Neutrophil (primary cell): ENCODE data around the gene PPP2R2C.

Source experiments
- H3K27ac ChIP-seq: fragments of 200-600 bp; sonication (generic); 2 replicates; pipeline ENCODE4 v1.5.1; 2016; ENCODE audit warnings: mild to moderate bottlenecking, moderate library complexity
- H3K27me3 ChIP-seq: fragments of 200-600 bp; sonication (generic); 2 replicates; pipeline ENCODE4 v1.6.0; 2016; ENCODE audit warnings: mild to moderate bottlenecking
- H3K36me3 ChIP-seq: fragments of 200-600 bp; sonication (generic); 2 replicates; pipeline ENCODE4 v1.5.1; 2017
- H3K4me1 ChIP-seq, 2 experiments: fragments of 200-600 bp in 1 of 2; sonication (generic) in 1 of 2; 1 replicate in 1 of 2; 2 replicates in 1 of 2; pipeline versions ENCODE4 v1.5.1 to v1.6.1; 2013 to 2016; ENCODE audit warnings: low read depth in 1 of 2, low read length in 1 of 2, mild to moderate bottlenecking in 1 of 2, moderate library complexity in 1 of 2; ENCODE audit not compliant: control insufficient read depth in 1 of 2, insufficient read depth in 1 of 2
- H3K4me3 ChIP-seq, 2 experiments: fragments of 200-600 bp in 1 of 2; sonication (generic) in 1 of 2; 1 replicate in 1 of 2; 2 replicates in 1 of 2; pipeline ENCODE4 v1.5.1; 2013 to 2016; ENCODE audit warnings: low read depth in 1 of 2, low read length in 1 of 2, mild to moderate bottlenecking in 1 of 2, moderate library complexity in 1 of 2
- H3K9me3 ChIP-seq: fragments of 200-600 bp; sonication (generic); 2 replicates; pipeline ENCODE4 v1.5.1; 2016
- TF ChIP-seq, protein P1 (sequence below): fragments of 200-600 bp; sonication (generic); IDR thresholded peaks from 2 replicates; pipeline ENCODE4 v1.5.1; 2016; ENCODE audit warnings: antibody characterized with exemption

PPP2R2C gene

DNA sequence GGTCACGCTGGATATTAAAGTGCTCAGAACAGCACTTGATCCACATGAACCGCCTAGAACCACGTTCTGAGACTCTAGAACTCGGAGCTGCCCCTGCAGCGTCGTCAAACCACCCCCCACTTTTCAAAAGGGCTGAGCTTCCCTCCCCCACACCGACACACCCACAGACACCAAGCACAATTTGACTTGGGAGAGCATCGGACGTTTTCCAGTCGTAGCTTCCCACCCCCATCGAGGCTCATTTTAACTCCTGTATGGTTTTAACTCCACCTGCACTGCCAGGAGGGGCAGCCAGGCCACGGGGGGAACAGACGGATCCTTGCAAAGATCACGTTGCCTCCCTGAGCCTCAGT, 26.3 kb downstream of the PPP2R2C start:
- H3K4me3 ChIP-seq, result no peak overlapping the region
- no peak overlapping the region for H3K27ac ChIP-seq
- H3K36me3 ChIP-seq, result no peaks in the 10 kb centered on the region
- TF ChIP-seq, protein P1, sequence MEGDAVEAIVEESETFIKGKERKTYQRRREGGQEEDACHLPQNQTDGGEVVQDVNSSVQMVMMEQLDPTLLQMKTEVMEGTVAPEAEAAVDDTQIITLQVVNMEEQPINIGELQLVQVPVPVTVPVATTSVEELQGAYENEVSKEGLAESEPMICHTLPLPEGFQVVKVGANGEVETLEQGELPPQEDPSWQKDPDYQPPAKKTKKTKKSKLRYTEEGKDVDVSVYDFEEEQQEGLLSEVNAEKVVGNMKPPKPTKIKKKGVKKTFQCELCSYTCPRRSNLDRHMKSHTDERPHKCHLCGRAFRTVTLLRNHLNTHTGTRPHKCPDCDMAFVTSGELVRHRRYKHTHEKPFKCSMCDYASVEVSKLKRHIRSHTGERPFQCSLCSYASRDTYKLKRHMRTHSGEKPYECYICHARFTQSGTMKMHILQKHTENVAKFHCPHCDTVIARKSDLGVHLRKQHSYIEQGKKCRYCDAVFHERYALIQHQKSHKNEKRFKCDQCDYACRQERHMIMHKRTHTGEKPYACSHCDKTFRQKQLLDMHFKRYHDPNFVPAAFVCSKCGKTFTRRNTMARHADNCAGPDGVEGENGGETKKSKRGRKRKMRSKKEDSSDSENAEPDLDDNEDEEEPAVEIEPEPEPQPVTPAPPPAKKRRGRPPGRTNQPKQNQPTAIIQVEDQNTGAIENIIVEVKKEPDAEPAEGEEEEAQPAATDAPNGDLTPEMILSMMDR, result no peak
- H3K27me3 ChIP-seq, result peaks cover 4% of the 10 kb centered on the region
- H3K9me3 ChIP-seq, result no peaks in the 10 kb centered on the region
- H3K4me1 ChIP-seq, result peaks cover 0 to 5% of the 10 kb centered on the region in 2 experiments

DNA sequence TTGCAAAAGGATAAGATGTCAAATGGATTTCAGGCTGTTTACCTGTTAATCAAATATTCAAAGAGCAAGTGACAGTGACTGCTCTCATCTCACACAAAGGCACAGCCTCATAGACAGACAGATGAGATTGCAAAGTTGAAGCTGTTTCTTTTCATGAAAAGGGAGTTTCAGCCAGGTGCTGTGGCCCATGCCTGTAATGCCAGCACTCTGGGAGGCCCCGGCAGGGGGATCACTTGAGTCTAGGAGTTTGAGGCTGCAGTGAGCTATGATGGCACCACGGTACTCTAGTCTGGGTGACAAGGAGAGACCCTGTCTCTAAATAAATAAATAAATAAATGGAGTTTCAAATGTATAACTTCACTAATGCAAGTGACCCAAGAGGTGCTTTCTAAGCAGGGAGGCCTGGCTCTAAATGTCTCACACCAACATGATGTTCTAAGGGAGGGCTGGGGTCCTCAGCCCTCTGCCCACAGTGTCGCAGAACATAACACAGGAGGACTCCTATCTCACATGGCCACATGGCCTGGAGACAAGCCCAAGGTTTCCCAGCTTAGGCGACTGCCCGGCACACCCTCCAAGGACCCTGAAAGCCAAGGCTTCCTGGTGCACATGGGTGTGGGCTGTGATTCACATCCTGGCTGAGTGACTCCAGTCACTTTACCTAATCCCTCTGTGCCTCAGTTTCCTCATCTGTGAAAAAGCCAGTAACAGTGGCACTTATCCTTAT, 26.8 kb downstream of the PPP2R2C start:
- no peaks in the 10 kb centered on the region for H3K36me3 ChIP-seq
- H3K9me3 ChIP-seq, result no peaks in the 10 kb centered on the region
- TF ChIP-seq, protein P1, result no peak
- peaks cover 0 to 5% of the 10 kb centered on the region in 2 experiments for H3K4me1 ChIP-seq
- no peak overlapping the region for H3K27ac ChIP-seq
- no peak overlapping the region for H3K4me3 ChIP-seq
- H3K27me3 ChIP-seq, result peaks cover 4% of the 10 kb centered on the region

DNA sequence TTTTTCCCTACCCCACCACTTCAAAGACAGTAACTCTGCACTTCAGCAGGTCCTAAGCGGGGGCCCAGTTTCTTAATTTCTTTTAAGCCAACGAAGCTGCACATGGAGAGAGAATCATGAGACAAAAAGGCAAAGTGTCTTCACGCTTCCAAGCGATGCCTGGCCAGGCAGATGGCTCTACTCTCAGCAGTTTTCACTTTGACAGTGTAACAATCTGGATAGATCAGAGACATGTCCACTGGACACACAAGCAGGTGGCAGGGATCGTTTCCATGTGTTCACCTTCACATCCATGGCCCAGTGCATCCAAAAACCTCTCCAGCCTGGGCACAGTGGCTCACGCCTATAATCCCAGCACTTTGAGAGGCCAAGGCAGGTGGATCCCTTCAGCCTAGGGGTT, 27.8 kb downstream of the PPP2R2C start:
- Histone ChIP-seq H3K27ac (no peak overlapping the region), H3K36me3 (no peaks in the 10 kb centered on the region), H3K4me3 (no peak overlapping the region), H3K4me1 (peaks cover 0 to 5% of the 10 kb centered on the region in 2 experiments), H3K9me3 (no peaks in the 10 kb centered on the region), H3K27me3 (peaks cover 4% of the 10 kb centered on the region)
- TF ChIP-seq, protein P1, result no peak

DNA sequence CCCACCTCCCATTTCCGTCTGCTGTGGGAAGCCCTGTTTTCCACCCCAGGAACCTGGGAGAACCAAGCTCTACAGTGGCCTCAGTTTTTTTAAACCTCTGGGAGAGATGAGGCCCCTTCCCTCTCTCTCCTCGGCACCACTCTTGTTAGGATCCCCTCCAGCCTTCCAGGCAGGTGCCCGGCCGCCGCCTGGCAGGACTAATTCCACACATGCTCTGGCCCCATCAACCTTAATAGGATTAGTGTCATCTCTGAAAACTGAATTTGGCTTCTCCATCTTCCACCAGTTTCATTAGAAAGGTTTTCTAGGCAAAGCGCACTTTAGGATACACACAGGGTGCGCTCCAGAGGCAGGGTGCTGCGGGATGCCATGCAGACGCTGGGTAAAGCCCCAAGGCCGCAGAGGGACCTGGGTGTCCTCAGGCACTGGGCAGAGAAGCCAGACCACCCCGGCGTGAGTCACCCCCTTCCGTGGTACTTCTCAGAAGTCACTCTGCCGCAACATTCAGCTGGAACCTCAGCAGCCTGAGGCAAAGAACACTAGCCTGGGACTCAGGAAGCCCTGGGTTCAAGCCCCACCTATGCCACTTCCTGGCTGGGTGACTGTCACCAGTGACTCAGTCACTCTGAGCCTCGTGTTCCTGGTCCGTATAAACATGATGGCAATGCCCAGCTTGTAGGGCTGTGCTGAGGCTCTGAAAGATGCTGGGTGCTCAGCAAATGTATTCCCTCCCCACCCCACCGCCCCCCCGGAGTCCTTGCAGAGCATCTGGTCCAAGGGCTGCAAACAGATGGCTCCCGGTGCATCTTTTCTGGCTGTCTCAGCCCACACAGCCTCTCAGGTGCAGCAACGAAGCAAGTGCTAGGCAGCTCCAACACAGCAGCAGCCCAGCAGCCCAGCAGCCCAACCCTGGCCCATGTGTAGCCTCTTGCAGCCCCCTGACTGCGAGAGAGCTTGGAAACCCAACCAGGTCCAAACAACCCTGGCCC, 29.1 kb downstream of the PPP2R2C start:
- H3K27ac ChIP-seq, result no peak overlapping the region
- H3K36me3 ChIP-seq, result no peaks in the 10 kb centered on the region
- peaks cover 4% of the 10 kb centered on the region for H3K27me3 ChIP-seq
- peaks cover 0 to 5% of the 10 kb centered on the region in 2 experiments for H3K4me1 ChIP-seq
- no peak overlapping the region for H3K4me3 ChIP-seq
- TF ChIP-seq, protein P1, result no peak
- no peaks in the 10 kb centered on the region for H3K9me3 ChIP-seq

DNA sequence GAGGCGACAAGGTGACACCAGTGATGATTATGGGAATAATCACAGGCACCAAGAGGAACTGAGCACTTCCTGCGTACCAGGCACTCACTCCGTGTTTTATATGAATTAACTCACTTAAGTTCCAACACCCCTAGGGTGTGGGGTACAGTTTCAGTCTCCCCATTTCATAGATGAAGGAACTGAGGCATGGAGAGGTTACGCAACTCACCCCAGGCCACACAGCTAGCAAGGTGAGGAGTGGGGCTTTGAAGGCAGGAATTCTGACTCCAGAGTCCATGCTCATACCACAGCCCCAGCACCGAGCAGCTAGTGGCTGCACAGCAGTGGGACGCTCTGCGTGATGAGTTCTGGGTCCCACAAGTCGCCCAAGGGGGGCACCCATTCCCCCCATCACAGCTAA, 29.9 kb downstream of the PPP2R2C start:
- Histone ChIP-seq H3K27me3 (peaks cover 4% of the 10 kb centered on the region), H3K4me3 (no peak overlapping the region), H3K27ac (no peak overlapping the region), H3K4me1 (peaks cover 0 to 2% of the 10 kb centered on the region in 2 experiments), H3K36me3 (no peaks in the 10 kb centered on the region), H3K9me3 (no peaks in the 10 kb centered on the region)
- TF ChIP-seq, protein P1, result no peak
